BJ (cell line): ENCODE results near the gene PLEKHA7. TPM values are rescaled to one million over a fixed set of nuclear protein-coding genes. Genes with fewer than 3 reads are reported as not detected.

Source experiments
- CTCF ChIA-PET: fragments of 350-600 bp; formaldehyde crosslinking; extraction: SDS; loops from one replicate; lab custom pipeline; 2021; ENCODE audit warnings: antibody characterized with exemption, inconsistent platforms; lab: Yijun Ruan, JAX
- POLR2A ChIA-PET: fragments of 300-600 bp; sonication (Branson Sonifier 250); formaldehyde crosslinking; extraction: SDS; loops from one replicate; lab custom pipeline; 2021; ENCODE audit warnings: antibody characterized with exemption; lab: Charles Lee
- DNase-seq: peaks from one replicate; pipeline ENCODE4 v3.0.0-alpha.2; 2011; ENCODE audit warnings: low read depth
- H3K27me3 ChIP-seq: 2 replicates; pipeline ENCODE4 v1.6.0; 2011; ENCODE audit warnings: low read length; ENCODE audit not compliant: control insufficient read depth, insufficient read depth
- H3K36me3 ChIP-seq: 2 replicates; pipeline ENCODE4 v1.5.1; 2011; ENCODE audit warnings: low read length; ENCODE audit not compliant: control insufficient read depth, insufficient read depth
- H3K4me3 ChIP-seq: 2 replicates; pipeline ENCODE4 v1.5.1; 2011; ENCODE audit warnings: low read depth, mild to moderate bottlenecking, control low read depth, low read length
- CTCF ChIP-seq: IDR thresholded peaks from 2 replicates; pipeline ENCODE4 v1.5.1; 2011; ENCODE audit warnings: low read depth, mild to moderate bottlenecking, control low read depth, inconsistent platforms, low read length, moderate library complexity; ENCODE audit not compliant: insufficient read depth
- polyA plus RNA-seq: library from polyadenylated mRNA; depleted of rRNA; stranded (reverse); fragments of >200 nt; gene quantifications from 2 replicates; pipeline ENCODE4 v1.2.3, GENCODE V29; 2011

Gene PLEKHA7
- polyA plus RNA-seq, 1 experiment, result 0.04 TPM

- TF ChIP-seq CTCF, result no peak
- Histone ChIP-seq H3K4me3 (no peak overlapping the region), H3K27me3 (0 out of 2 replicates have a peak, but pooled peaks cover 3% of the 10 kb centered on the region), H3K36me3 (no peaks in the 10 kb centered on the region)
- DNase-seq, result no peak
- ChIA-PET CTCF (no interaction called here), POLR2A (no interaction called here)
Observed at GRCh38 chr11:16857186-16857585, 157.0 kb downstream of the PLEKHA7 start.

- CTCF ChIA-PET, result interaction anchor here (0.9 kb wide), 1 partner anchor 9 kb away, joined by 3 read pairs; no protein-coding TSS in a partner anchor
- no peak overlapping the region for H3K4me3 ChIP-seq
- no peak for TF ChIP-seq CTCF
- POLR2A ChIA-PET, result no interaction called here
- no peaks in the 10 kb centered on the region; the same call in 1 of the 2 replicates for H3K27me3 ChIP-seq
- no peaks in the 10 kb centered on the region for H3K36me3 ChIP-seq
- no peak for DNase-seq
Observed at GRCh38 chr11:16856022-16856471, 158.2 kb downstream of the PLEKHA7 start.

GRCh38 chr11:16854979-16855378, 159.2 kb downstream of the PLEKHA7 start:
- H3K4me3 ChIP-seq, result no peak overlapping the region
- no peaks in the 10 kb centered on the region for H3K36me3 ChIP-seq
- DNase-seq, result no peak
- ChIA-PET POLR2A (no interaction called here), CTCF (interaction anchor here (1.2 kb wide), 1 partner anchor 35 kb away, joined by 3 read pairs; no protein-coding TSS in a partner anchor)
- TF ChIP-seq CTCF, result no peak
- H3K27me3 ChIP-seq, result no peaks in the 10 kb centered on the region; the same call in 1 of the 2 replicates

- Histone ChIP-seq H3K4me3 (no peak overlapping the region), H3K27me3 (no peaks in the 10 kb centered on the region; the same call in 1 of the 2 replicates), H3K36me3 (no peaks in the 10 kb centered on the region)
- no peak for TF ChIP-seq CTCF
- CTCF ChIA-PET, result interaction anchor here (1.0 kb wide), 1 partner anchor 66 kb away, joined by 3 read pairs; no protein-coding TSS in a partner anchor
- no peak for DNase-seq
- POLR2A ChIA-PET, result no interaction called here
Observed at GRCh38 chr11:16853859-16854258, 160.4 kb downstream of the PLEKHA7 start.

- POLR2A ChIA-PET, result no interaction called here
- no peaks in the 10 kb centered on the region; the same call in 1 of the 2 replicates for H3K27me3 ChIP-seq
- TF ChIP-seq CTCF, result no peak
- CTCF ChIA-PET, result no interaction called here
- H3K36me3 ChIP-seq, result no peaks in the 10 kb centered on the region
- DNase-seq, result no peak
- no peak overlapping the region for H3K4me3 ChIP-seq
Observed at GRCh38 chr11:16853266-16853665, 160.9 kb downstream of the PLEKHA7 start.
